GM19238 (cell line): ENCODE data around the gene POLR2I.

Source experiments
- DNase-seq: peaks from one replicate; pipeline ENCODE4 v3.0.0; 2011; ENCODE audit warnings: low spot score; ENCODE audit not compliant: insufficient read length

POLR2I gene

DNA sequence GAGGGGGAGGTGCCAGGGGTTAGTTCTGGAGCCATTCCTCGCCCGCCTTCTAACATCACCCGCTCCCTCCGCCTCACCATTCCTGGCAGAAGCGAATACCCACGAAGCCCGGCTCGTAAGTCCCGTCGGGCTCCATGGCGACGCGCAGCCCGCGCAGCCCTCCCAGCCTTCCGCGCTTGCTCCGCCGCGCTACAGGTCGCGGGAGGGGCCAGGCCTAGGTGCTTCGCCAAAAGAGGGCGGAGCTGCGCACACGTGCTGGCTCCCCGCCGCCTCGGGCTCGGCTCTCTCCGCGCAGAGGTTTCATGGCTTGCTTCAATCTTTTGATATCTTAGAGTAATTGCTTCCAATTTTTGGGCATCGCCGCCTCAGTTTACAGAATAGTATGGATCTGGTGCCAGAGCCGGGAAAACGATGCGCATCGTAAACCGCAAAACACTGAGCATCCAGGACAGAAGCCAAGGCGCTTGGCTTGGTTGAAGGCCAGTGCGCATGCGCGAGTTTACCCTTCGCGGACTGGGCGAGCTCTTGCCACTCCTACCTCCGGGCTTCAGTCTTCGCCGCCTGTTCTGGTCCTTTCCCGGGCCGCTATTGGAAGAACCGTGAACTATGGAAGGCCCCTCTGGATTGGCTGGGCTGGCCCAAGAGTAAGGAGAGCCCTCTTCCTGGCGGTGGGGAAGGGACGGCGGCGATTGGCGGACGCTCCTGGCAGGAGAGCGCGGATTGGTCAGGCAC lies at the start of gene POLR2I:
Gene POLR2I (minus strand): TSS at position 155 of the 732 bp plus-strand sequence. CDS start 19 bp downstream, at position 136.
- DNase-seq, result peak; percentile 95

DNA sequence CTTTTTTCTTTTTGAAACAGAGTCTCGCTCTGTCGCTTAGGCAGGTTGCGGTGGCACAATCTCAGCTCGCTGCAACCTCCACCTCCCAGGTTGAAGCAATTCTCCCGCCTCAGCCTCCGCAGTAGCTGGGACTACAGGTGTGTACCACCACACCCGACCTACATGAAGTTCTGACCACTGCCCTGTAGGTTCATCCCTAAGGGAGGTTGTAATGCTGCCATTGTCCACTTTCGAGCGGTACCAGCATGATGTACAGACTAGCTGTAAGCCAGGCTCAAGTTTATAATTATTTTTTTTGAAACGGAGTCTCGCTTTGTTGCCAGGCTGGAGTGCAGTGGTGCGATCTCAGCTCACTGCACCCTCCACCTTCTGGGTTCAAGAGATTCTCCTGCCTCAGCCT lies 49.1 kb upstream of the POLR2I start:
- DNase-seq, result no peak

DNA sequence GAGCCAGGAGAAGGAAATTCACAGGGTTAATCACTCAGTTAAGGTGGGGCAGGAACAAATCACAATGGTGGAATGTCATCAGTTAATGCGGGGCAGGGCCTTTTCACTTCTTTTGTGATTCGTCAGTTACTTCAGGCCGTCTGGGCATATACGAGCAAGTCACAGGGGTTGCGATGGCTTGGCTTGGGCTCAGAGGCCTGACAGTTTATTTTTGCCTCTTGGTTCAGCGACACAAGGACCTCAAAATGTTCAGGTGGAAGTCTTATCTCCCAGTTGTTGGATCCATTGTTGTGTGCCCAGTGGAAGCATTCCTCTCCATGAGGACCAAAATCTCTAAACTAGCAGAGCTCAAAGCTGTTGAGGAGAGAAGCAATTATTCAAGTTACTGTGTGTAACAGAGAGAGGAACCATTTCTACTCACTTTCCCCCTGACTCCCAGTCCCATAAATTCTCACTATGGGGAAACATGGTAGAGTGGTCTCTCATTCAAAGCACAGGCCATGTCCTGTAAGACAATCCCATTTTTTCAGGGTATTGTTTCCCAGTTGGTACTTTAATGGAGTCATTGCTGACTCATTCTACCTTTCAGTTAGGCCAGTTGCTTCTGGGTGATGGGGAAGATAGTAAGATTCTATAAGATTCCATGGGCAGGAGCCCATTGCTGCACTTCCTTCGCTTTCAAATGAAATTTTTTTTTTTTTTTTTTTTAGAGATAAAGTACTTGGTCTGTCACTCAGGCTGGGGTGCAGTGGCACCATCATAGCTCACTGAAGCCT lies 46.3 kb upstream of the POLR2I start:
- no peak for DNase-seq

DNA sequence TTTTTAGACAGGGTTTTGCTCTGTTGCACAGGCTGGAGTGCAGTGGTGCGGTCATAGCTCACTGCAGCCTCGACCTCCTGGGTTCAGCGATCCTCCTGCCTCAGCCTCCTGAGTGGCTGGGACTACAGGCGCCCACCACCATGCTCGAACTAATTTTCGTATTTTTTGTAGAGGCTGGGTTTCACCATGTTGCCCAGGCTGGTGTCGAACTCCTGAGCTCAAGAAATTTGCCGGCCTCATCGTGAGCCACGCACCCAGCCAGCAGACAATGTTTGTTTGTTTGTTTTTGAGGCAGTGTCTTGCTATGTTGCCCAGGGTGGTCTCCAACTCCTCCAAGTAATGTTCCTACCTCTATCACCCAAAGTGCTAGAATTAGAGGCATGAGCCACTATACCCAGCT lies 38.5 kb upstream of the POLR2I start:
- DNase-seq, result no peak

DNA sequence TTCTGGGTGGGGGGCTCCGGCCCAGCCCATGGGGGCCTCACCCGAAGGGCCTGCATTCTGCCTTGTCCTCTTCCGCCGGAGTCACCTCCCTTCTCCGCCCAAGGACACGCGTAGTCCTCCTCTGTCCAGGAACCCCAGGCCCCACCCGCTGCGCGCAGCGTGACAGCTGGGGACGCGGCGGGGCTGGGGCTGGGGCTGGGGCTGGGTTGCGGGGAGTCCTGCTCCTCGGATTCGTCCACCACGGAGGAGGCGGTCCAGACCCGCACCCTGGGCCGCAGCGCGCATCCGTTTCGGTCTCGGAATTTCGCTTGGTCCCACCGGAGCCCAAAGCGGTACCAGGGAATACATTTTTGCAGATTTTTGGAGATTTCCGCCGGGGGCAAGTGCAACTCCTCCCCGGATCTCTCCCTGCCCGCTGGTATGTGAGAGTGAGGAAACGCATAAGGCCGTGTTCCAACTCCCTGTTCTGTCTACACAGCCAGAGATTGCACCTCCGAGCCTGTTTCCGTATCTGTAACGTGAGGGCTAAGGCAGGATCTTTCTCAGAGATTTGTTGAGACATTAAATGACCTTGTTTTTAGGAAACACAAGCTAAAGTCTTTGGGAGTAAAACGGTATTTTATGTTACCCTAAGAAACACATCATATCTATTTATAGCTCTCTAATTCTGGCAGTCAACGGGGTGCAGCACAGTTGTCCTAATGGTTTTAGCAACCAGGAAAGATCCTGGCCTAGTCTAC lies 37.8 kb upstream of the POLR2I start, which contains the start of gene COX7A1:
Gene COX7A1 (minus strand): TSS at position 96 of the 740 bp plus-strand sequence. CDS start 40 bp downstream, at position 56.
- no peak for DNase-seq

DNA sequence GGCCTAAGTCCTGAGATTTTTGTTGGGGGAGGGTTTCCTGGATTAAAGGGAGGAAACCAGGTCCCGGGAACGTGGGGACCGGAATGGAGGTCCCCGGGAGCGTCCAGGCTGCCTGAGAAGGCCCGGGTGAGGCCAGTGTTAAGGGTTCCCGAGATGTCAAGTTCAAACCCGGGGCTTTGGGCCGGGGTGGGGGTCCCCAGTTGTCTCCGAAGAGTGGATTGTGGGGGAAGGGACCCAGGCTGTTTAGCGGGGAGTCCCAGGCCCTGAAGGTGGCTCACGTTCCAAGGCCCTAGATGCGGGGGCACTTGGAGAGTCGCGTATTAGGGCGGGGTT lies 37.3 kb upstream of the POLR2I start:
- DNase-seq, result no peak

DNA sequence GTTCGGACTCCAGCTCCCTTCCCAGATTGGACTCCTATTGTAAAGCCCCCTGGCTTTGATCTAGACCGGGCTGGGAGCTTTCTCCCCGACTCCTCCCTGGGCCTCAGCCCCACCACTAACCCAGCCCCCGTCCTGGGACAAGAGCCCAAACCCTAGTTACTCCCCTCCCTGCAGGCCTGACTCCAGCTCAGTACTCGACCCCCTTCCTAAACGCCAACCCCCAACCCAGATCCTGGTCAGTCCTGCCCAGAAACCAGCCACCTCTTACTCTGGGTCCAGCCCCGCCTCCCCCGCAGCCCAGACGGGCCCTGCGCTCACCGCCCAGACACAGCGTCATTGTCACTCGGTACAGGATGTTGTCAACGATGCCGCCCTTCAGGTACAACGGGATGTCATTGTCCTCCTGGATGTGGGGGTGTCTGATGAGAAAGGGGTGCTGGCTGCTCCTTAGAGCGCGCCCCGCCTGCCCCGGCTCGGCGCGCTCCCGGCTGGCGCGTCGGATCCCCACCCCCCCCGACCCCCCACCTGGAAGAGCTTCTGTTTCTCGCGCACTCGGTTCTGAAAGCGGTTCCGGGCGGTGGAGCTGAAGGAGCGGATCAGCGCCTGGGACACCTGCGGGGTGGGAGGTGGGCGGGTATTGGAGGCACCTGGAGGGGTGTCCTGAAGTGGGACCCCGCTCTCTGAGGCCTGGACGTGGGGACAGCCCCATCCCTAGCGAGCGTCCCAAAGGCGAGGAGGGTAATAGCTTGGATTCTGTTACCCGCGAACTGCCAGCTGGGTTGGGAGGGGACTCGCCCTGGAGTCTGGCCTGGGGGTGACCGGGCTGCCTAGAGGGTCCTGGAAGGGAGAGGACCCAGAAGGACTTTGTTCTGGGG lies 36.7 kb upstream of the POLR2I start:
- DNase-seq, result no peak

DNA sequence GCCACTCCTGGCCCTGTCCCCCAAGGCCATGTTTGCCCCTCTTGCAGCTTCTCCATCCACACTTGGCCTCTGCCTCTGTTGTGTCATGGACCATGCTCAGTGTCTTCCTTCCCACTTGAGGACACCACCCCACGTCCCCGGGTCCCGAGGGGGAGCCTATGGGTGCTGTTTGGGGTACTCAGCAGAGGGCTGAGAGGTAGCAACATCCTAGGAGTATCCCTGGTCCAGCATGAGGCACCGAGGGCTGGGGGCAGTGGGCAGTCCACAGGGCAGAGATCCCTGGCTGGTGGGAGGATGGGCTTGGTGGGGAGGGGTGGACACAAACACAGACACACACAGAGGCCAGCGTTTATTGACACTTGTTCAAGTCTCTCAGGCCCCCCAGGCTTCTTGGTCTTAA lies 35.9 kb upstream of the POLR2I start:
- no peak for DNase-seq

DNA sequence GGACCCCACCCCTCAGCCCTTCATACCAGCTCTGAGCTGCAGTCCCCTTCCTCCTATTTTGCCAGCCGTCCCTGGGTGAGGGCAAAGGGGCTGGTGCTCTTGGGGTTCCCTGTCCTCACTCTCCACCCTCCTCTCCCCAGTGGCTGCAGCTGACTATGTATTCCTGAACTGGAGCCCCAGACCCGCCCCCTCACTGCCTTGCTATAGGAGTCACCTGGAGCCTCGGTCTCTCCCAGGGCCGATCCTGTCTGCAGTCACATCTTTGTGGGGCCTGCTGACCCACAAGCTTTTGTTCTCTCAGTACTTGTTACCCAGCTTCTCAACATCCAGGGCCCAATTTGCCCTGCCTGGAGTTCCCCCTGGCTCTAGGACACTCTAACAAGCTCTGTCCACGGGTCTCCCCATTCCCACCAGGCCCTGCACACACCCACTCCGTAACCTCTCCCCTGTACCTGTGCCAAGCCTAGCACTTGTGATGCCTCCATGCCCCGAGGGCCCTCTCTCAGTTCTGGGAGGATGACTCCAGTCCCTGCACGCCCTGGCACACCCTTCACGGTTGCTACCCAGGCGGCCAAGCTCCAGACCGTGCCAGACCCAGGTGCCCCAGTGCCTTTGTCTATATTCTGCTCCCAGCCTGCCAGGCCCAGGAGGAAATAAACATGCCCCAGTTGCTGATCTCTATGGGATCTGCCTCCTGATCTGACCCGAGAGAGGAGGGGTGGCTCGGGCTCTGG lies 35.2 kb upstream of the POLR2I start:
- DNase-seq, result no peak

DNA sequence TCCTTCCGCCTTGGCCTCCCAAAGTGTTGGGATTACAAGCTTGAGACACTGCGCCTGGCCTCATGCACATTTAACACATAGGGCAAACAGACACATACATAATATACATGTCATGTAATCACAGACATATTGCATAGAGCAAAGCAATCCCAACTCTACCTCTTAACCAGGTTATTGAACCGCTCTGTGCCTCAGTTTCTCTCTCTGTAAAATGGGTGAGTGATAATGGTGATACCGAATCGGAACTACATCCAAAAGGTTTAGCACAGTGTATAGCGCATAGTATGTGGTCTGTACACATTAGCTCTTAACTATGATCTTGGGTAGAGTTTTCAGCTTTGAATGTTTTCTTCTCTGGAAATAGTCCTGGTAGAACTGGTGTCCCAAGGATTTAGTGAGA lies 29.9 kb upstream of the POLR2I start:
- DNase-seq, result no peak

DNA sequence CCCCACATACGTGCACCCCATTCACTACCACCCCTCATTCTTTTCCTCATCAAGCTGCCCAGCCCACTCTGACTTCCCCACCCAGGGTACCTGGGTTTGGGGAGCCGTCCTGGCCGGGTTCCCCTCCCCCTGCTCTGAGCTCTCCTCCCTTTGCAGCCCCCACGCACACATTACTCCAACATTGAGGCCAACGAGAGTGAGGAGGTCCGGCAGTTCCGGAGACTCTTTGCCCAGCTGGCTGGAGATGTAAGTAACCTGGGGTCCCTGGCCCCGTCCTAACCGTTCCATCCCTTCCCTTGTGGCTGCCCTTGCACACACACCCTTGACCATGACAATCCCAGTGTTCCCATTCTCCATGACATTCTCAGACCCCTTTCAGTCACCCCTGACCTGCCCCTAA lies 27.8 kb upstream of the POLR2I start:
- no peak for DNase-seq

DNA sequence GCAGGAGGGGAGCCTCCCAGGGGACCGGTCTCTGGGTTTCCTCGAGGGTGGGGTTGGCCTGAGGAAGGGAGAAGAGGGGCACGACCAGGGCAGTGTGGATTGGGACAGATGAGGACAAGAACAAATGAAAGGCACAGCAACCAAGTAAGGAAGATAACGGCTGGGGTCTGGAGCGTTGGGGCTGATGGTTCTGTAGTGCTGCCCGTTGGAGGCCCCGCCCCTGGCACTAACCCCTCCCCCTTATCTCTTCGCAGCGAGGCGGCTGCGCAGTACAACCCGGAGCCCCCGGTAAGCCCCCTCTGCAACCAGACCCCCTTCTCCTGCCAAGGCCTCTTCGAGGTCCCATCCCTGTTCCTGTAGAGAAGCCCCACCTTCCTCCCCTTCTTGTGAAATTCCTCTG lies 27.4 kb upstream of the POLR2I start:
- DNase-seq, result no peak

DNA sequence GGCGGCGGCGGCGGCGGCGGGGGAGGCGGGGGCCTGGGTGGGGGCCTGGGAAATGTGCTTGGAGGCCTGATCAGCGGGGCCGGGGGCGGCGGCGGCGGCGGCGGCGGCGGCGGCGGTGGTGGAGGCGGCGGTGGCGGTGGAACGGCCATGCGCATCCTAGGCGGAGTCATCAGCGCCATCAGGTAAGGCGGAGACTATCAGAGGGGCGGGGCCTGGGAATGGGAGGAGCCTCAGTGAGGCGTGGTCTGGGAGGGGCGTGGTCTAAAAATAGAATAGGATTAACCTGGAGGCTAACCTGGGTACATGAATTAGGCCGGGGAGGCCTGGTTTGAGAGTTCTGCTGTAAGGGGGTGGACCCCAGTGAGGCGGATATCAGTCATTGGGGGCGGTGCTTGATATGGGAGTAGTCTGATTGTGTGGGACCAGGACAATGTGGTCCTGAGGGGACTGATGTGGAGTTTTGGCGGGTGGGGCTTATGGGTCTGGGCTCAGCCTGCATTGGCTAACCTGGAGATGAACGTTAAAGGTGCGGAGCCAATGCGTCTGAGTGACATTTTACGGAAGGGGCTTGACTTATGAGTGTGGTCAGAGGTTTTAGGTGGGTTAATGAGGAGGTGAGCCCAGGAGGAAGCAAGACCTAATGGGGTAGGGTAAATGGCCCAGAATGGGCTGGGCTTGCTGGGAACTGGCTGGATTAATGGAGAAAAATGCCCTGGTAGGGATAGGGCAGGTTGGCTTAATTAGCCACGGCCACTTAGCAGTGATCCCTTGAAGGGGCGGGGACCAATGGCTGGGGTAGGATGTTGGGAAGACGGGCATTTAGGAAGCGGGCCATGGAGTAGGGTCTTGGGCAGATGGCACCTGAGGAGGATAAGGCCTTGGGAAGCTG lies 26.6 kb upstream of the POLR2I start:
- peak; percentile 88 for DNase-seq

DNA sequence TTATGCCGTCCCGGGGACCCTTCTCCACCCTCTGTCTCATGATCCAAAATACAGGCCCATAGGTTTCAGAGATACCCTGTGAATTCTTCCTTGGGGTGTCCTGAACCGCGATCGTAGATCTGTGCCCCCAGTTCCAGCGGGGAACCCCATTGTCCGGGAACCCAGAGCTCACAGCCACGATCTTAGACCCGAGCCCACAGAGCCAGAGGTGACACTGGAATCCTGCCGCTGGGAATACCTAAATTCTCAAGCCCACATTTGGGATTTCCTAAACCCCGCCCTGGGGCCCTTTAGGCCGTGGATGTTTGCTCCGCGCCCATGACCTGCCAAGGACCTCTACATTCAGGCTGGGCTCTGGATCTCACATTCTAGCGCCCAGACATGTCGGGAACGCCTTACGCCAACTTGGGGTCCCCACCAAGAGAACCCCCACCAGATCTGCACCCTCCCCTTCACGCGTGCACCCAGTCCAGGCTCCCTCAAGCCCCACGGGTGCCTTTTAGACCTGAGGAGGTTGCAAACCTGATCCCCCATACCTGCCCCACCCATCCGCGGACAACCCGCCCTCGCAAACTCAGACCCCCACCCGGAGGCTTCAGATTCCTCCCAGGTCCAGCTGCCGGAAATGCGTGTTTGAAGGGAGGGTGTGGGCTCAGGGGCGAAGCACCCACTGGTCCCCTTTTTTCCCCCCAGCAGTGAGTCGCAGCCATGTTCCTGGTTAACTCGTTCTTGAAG lies 25.8 kb upstream of the POLR2I start:
- DNase-seq, result peak; percentile 74

DNA sequence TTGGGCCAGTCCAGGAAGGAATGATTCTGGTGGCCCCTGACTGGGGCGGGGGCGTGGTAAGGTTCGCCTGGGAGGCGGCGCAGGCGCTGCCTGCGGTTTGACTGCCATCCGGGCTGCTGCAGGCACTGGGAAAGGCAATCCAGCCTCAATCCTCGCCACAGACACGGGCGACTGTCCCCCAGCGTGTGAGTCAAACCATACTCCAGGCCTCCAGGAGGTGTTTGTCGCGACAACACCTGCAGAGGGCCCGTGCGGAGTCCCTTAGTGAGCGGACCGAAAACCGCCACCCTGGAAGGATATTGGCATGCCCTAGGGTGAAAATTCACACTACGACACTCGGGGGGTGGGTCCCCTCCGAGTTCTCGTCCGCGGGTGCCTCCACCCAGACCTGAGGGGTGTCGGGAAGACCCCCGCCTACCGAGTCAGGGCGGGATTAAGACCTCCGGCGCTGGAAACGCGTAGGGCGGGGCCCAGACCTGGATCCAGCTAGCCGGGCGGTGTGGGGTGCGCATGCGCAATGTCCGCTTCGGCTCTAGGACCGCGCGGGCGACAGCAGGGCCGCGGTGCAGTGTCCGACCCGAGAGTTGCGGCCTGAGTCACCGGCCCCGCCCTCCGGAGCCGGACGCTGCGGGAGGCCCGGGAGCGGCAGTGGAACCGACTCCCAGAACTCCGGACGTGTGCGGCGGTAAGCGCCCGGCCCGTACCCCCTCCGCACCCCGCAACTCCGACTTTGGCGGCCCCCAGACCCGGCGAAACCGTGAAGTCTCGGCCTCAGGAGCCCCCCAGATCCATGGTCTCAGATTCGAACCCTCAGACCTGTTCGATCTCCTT lies 25.0 kb upstream of the POLR2I start, which contains the start of gene CAPNS1:
Gene CAPNS1 (plus strand): TSS at position 594 of the 831 bp plus-strand sequence. CDS start 946 bp downstream, outside the sequence.
- peak; percentile 94 for DNase-seq

DNA sequence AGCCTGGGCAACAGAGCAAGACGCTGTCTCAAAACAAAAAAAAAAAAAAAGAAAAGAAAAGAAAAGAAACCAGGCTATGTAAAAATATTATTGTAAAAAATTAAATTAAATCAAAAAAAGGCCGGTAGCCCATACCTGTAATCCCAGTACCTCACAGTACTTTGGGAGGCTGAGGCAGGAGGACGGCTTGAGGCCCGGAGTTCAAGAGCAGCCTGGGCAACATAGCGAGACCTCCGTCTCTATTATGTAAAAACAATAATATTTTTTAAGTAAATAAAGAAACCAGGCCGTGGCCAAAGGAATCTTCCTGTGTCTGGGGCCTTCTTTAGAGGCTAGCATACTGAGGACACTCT lies 24.4 kb upstream of the POLR2I start:
- DNase-seq, result no peak

DNA sequence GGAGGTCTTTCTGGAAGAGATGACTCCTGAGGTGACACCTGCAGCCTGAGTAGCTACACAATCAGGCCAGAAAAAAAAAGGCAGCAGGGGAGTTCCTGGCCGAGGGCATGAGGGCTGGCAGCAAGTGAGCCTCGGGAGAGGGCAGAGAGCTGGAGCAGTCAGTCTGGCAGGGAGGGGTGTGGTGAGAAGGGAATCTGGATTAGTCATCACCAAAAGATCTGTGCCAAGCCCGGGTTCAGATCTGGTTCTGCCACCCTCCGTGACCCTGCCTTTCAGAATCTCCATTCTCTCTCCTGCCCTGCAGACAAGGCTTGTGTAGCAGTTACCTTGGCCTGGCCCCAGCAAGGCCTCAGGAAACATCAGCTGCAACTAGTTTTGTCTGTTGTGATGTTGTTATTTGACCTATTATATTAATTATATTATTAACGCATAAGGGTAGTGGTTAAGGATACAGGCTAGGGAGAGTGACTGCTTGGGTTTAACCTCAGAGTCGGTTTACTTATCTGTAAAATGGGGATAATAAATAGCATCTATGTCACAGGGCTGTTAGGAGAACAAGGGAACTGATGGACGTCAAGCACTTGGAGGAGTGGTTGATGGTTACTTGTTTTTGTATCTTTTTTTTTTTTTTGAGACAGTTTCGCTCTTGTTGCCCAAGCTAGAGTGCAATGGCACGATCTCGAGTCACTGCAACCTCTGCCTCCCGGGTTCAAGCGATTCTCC lies 22.4 kb upstream of the POLR2I start:
- DNase-seq, result no peak
